ENCODE measurements around the gene PCGF6.

PCGF6 gene

DNA sequence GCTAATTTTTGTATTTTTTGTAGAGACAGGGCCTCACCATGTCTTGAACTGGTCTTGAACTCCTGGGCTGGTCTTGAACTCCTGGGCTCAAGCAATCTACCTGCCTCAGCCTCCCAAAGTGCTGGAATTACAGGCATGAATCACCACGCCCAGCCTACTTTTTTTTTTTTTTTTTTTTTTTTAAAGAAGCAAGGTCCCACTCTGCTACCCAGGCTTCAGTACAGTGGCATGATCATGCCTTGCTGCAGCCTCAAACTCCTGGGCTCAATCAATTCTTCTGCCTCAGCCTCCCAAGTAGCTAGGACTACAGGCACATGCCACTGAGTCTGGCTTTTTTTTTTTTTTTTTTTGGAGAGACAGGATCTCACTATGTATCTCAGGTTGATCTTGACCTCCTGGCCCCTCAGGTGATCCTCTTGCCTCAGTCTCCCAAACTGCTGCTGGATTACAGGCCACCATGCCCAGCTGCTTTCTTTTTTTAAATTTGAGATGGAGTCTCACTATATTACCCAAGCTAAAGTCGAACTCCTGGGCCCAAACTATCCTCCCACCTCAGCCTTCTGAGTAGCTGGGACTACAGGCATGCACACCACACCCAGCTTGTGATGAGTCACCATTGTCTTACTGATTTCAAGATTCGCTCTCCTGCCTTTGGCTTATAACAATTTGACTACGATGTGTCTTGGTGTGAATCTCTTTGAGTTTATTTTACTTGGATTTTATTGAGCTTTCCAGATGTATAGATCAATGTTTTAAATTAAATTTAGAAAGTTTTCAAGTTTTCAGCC is 96.2 kb downstream of the PCGF6 start:
- DNase-seq, result no peak

DNA sequence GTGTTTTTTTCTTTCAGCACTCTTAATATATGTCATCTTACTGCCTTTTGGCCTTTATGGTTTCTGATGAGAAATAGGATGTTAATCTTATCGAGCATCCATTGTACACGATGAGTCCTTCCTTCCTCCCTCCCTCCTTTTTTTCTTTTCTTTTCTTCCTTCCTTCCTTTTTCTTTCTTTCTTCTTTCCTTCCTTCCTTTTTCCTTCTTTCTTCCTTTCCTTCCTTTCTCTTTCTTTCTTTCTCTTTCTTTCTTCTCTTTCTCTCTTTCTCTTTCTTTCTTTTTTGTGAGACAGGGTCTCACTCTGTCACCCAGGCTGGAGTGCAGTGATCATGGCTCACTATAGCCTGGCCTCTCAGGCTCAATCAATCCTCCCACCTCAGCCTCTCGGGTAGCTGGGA is 96.8 kb downstream of the PCGF6 start:
- DNase-seq, result no peak

Measured in retina (tissue), 1 donor.